Testis (tissue), 3 donors: ENCODE data around the gene CAPN5. TPM values are rescaled to one million over a fixed set of nuclear protein-coding genes. Genes with fewer than 3 reads are reported as not detected.

Source experiments
- DNase-seq: peaks from one replicate; pipeline ENCODE4 v3.0.0-alpha.2; 2019
- H3K27ac ChIP-seq, 2 donors: fragments of 200-600 bp; sonication (generic); one replicate each; pipeline ENCODE4 v1.5.1; 2019
- H3K27me3 ChIP-seq: fragments of 200-600 bp; sonication (generic); one replicate; pipeline ENCODE4 v1.5.1; 2019
- H3K36me3 ChIP-seq: fragments of 200-600 bp; sonication (generic); one replicate; pipeline ENCODE4 v1.5.1; 2017; ENCODE audit warnings: low read depth; ENCODE audit errors: missing control alignments
- H3K4me1 ChIP-seq: fragments of 200-600 bp; sonication (generic); one replicate; pipeline ENCODE4 v1.5.1; 2019
- H3K4me3 ChIP-seq, 2 donors: fragments of 200-600 bp; sonication (generic); one replicate each; pipeline ENCODE4 v1.5.1; 2017 to 2019
- H3K9me3 ChIP-seq: fragments of 200-600 bp; sonication (generic); one replicate; pipeline ENCODE4 v1.5.1; 2017
- POLR2A ChIP-seq: fragments of 450-650 bp; IDR thresholded peaks from one replicate; pipeline ENCODE4 v1.6.1; 2017; ENCODE audit warnings: antibody characterized with exemption, mild to moderate bottlenecking, moderate library complexity
- WGBS, 2 donors: methylation state at CpG; one replicate each; pipeline ENCODE4 v1.1.5; 2018; 5-methylcytosine and 5-hydroxymethylcytosine counted together
- intact Hi-C: fragments of 100-400 bp; cut with DNase I; formaldehyde crosslinking; loops from one replicate; pipeline ENCODE4 v1.15.1; 2023; ENCODE audit warnings: low total_unique reads
- polyA plus RNA-seq: library from polyadenylated mRNA; stranded (reverse); fragments of 350-450 nt; fragmentation: Illumina TruSeq; extraction: RNeasy Lipid Tissue Mini Kit (QIAGEN cat#74804); gene quantifications from one replicate; pipeline ENCODE4 v1.2.3, GENCODE V29; 2014; ENCODE audit warnings: low read depth, low replicate concordance; ENCODE audit not compliant: insufficient read depth
- total RNA-seq, 2 donors: library from RNA; depleted of rRNA; stranded (reverse); fragments of >200 nt; gene quantifications; one replicate each; pipeline ENCODE4 v1.2.3, GENCODE V29; 2016
- TF ChIP-seq, protein P1 (sequence below), 3 experiments: fragments of 450-650 bp in 2 of 3; fragments of 200-600 bp in 1 of 3; sonication (generic) in 1 of 3; IDR thresholded peaks; one replicate each; pipeline ENCODE4 v1.5.1; 2016 to 2019; ENCODE audit warnings: antibody characterized with exemption in 3 of 3, mild to moderate bottlenecking in 2 of 3, moderate library complexity in 1 of 3

CAPN5 gene
- total and polyA plus RNA-seq, 3 donors from 2014 or later, result 62.3 to 116 (median 102) TPM

DNA sequence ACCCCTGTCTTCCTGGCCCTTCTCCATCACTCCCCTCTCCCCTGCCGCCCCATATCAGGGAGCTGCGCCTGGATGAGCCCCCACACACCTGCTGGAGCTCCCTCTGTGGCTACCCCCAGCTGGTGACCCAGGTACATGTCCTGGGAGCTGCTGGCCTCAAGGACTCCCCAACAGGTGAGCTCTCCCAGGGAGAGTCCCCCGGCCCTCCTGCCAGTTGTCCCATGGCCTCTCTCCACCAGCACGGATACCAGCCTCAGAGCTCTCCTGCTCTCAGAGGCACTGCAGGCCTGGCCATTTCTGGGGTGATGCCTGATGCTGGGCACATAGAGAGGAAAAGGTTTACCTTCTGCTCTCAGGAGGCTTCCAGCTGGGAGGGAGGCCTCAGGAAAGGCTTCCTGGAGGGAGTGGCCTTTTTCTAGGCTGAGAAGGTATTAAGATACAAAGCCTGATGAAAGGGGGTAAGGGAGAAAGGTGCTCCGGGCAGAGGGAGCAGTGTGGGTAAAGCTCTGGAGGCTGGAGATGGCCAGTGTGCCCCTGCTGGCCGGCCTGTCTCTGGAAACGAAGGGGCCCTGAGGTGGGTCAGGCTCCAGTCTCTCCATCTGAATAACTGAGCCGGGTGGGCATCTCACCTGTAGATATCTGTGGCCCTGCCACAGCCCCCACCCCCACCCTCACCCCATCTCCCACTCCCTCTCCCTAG, 55.3 kb downstream of the CAPN5 start:
- Histone ChIP-seq H3K36me3 (no peaks in the 10 kb centered on the region), H3K4me1 (peaks cover 6% of the 10 kb centered on the region), H3K9me3 (no peaks in the 10 kb centered on the region), H3K4me3 (no peak overlapping the region), H3K27ac (no peak overlapping the region), H3K27me3 (no peaks in the 10 kb centered on the region)
- no peak for DNase-seq
- no peak for TF ChIP-seq POLR2A
- TF ChIP-seq, protein P1, sequence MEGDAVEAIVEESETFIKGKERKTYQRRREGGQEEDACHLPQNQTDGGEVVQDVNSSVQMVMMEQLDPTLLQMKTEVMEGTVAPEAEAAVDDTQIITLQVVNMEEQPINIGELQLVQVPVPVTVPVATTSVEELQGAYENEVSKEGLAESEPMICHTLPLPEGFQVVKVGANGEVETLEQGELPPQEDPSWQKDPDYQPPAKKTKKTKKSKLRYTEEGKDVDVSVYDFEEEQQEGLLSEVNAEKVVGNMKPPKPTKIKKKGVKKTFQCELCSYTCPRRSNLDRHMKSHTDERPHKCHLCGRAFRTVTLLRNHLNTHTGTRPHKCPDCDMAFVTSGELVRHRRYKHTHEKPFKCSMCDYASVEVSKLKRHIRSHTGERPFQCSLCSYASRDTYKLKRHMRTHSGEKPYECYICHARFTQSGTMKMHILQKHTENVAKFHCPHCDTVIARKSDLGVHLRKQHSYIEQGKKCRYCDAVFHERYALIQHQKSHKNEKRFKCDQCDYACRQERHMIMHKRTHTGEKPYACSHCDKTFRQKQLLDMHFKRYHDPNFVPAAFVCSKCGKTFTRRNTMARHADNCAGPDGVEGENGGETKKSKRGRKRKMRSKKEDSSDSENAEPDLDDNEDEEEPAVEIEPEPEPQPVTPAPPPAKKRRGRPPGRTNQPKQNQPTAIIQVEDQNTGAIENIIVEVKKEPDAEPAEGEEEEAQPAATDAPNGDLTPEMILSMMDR (IDR thresholded peaks at IDR 0.05), result no peak
- WGBS, 2 donors, result 96% methylated on average over 8 of the region's 8 CpGs
- intact Hi-C loops, result loop anchor here (10.0 kb wide), 1 partner anchor 423 kb away; no protein-coding TSS in a partner anchor

DNA sequence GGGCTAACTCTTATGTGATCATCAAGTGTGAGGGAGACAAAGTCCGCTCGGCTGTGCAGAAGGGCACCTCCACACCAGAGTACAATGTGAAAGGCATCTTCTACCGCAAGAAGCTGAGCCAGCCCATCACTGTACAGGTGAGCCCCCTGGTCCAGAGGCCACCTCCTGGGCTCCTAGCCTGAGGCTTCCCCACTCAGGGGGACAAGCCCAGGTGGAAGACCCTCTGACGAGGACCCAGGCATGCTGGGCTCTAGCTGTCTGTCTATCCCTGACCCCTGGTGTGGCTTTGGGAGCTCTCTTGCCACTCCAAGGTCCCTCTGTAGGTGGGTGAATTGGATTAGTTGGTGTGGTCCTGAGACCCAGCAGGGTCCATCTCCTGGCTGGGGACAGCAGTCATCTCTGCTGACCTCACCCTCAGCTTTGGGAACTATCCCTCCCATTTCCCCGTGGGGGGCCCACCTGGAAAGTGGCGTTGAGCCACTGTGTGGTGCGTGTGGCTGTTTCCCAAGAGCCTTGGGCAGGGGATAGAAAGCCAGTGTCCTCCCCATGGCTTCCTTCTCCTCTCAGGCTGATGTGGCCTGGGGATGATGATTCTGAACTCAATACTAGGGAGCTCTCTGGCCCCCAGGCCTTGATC, 55.9 kb downstream of the CAPN5 start:
- intact Hi-C loops, result loop anchor here (10.0 kb wide), 1 partner anchor 422 kb away; no protein-coding TSS in a partner anchor
- 91% methylated on average over 7 of the region's 7 CpGs; no CpG with 5 or more reads in 1 of the 2 donors for WGBS, 2 donors
- no peak for DNase-seq
- Histone ChIP-seq H3K27ac (no peak overlapping the region), H3K4me3 (no peak overlapping the region), H3K4me1 (peaks cover 13% of the 10 kb centered on the region), H3K9me3 (no peaks in the 10 kb centered on the region), H3K27me3 (no peaks in the 10 kb centered on the region), H3K36me3 (no peaks in the 10 kb centered on the region)
- TF ChIP-seq, protein P1 (IDR thresholded peaks at IDR 0.05), result no peak
- TF ChIP-seq POLR2A, result no peak

DNA sequence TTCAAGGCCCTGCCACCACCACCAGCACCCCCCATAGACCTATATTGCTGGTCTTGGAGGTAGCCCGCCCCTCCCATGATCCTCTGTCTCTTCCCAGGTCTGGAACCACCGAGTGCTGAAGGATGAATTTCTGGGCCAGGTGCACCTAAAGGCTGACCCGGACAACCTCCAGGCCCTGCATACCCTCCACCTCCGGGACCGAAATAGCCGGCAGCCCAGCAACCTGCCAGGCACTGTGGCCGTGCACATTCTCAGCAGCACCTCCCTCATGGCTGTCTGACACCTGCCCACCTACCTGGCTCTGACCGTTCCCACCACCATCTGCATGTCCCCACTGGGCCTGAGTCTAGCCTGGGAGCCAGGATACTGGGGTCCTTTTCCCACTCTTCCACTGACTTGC, 56.8 kb downstream of the CAPN5 start:
- Histone ChIP-seq H3K4me3 (no peak overlapping the region), H3K4me1 (peaks cover 21% of the 10 kb centered on the region), H3K27me3 (no peaks in the 10 kb centered on the region), H3K27ac (no peak overlapping the region), H3K9me3 (no peaks in the 10 kb centered on the region), H3K36me3 (no peaks in the 10 kb centered on the region)
- WGBS, 2 donors, result 92 to 95% methylated on average over 8 of the region's 8 CpGs
- TF ChIP-seq, protein P1 (IDR thresholded peaks at IDR 0.05), result no peak
- no peak for TF ChIP-seq POLR2A
- intact Hi-C loops, result loop anchor here (10.0 kb wide), 1 partner anchor 421 kb away; no protein-coding TSS in a partner anchor
- no peak for DNase-seq

DNA sequence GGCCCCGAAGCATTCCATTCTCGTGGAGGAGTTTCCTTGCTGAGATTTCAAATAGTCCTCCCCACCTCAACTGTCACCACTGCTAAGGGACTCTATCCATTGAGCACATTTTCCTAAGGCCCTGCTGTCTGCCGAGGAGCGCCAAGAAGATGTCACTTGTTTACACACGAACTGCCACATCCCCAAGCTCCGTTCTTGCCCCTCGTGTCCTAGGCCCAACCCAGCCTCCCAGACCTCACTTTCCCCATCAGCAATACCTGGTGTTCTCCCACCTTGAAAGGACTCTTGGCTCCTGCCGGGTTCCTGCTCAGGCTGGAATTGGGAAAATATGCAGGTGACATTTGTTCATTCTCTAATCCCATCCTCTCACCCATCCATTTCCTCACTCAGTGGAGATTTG, 57.3 kb downstream of the CAPN5 start:
- TF ChIP-seq, protein P1 (IDR thresholded peaks at IDR 0.05), result no peak
- TF ChIP-seq POLR2A, result no peak
- H3K27me3 ChIP-seq, result no peaks in the 10 kb centered on the region
- intact Hi-C loops, result loop anchor here (10.0 kb wide), 1 partner anchor 421 kb away; no protein-coding TSS in a partner anchor
- H3K9me3 ChIP-seq, result no peaks in the 10 kb centered on the region
- no peak overlapping the region for H3K4me3 ChIP-seq
- H3K27ac ChIP-seq, result no peak overlapping the region
- H3K36me3 ChIP-seq, result no peaks in the 10 kb centered on the region
- H3K4me1 ChIP-seq, result peaks cover 21% of the 10 kb centered on the region
- 83 to 89% methylated on average over 8 of the region's 8 CpGs for WGBS, 2 donors
- no peak for DNase-seq
